ENCODE measurements around the gene KIF26A.

DNA sequence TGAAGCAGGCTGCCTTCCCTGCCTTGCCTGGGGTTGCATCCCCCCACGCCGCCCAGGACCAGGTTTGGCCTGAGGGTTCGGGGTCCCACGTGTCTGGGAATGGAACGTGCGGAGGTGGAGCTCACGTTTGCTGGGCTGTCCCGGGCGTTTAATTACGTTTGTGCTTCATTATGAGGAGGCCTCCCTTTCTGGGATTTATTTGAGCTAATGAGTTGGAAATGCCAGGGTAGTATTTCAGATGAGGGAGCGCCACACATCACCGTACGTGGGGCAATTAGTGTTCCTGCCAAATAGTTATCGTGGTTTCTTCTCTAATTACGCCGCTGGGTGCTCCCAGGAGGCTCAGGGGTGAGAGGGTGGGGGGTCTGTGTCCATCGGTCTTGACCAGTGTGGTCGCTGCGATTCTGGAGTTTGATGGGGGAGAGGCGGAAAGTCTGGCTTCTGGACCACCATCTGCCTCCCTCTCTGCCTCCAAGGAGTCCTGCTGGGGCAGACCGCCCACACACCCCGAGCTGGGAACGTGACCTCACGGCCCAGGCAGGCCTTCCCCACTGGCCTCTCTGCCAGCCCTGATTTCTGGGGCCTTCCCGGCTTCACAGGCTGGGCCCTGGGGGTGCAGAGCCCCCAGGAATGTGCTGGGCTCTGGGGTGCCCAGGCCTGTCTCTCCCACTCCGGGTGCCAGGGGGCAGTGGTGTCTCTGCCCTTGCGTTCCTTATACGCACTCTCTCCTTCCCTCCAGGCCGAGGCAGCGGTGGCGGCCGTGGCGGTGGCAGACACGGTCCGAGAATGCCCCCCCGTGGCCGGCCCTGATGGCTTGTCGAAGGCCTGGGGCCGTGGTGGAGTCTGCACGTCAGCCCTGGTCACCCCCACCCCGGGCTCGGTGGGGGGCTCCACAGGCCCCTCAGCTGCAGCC lies 18.9 kb downstream of the KIF26A start:
- TF ChIP-seq, protein P1, sequence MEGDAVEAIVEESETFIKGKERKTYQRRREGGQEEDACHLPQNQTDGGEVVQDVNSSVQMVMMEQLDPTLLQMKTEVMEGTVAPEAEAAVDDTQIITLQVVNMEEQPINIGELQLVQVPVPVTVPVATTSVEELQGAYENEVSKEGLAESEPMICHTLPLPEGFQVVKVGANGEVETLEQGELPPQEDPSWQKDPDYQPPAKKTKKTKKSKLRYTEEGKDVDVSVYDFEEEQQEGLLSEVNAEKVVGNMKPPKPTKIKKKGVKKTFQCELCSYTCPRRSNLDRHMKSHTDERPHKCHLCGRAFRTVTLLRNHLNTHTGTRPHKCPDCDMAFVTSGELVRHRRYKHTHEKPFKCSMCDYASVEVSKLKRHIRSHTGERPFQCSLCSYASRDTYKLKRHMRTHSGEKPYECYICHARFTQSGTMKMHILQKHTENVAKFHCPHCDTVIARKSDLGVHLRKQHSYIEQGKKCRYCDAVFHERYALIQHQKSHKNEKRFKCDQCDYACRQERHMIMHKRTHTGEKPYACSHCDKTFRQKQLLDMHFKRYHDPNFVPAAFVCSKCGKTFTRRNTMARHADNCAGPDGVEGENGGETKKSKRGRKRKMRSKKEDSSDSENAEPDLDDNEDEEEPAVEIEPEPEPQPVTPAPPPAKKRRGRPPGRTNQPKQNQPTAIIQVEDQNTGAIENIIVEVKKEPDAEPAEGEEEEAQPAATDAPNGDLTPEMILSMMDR (IDR thresholded peaks at IDR 0.05) = no peak
- TF ChIP-seq POLR2AphosphoS5 (IDR thresholded peaks at IDR 0.05) = no peak

All from breast epithelium (tissue), 3 donors.